Body of pancreas (tissue), 4 donors: ENCODE results near the gene FAM204A.

Source experiments
- POLR2A ChIP-seq, 3 donors: fragments of 450-650 bp; IDR thresholded peaks; one replicate each; pipeline ENCODE4 v1.6.1; 2016; ENCODE audit warnings: antibody characterized with exemption in 3 of 3, mild to moderate bottlenecking in 2 of 3
- TF ChIP-seq, protein P1 (sequence below), 7 experiments: fragments of 450-650 bp in 4 of 7; fragments of 200-600 bp in 3 of 7; sonication (generic) in 3 of 7; IDR thresholded peaks; one replicate each; pipeline ENCODE4 v1.5.1; 2016 to 2019; ENCODE audit warnings: antibody characterized with exemption in 7 of 7

DNA sequence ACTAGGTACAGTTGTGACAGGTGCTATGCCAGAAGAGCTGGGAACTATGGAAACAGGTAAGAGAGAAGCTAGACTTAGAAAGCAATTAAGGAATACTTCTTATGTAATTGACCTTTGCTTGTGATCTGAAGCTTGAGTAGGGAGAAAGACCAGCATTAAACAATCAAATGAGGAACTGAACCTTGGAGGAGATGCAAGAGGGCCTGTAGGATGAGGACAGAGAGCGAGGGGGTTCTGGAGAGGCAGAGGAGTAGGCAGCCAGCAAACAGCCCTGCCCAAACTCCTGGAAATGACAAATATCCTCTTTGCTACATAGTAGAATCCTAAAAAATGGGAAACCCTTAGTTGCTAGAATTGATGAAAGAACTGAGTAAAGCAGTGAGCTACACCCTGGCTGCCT lies 41.6 kb upstream of the FAM204A start:
- TF ChIP-seq, protein P1, sequence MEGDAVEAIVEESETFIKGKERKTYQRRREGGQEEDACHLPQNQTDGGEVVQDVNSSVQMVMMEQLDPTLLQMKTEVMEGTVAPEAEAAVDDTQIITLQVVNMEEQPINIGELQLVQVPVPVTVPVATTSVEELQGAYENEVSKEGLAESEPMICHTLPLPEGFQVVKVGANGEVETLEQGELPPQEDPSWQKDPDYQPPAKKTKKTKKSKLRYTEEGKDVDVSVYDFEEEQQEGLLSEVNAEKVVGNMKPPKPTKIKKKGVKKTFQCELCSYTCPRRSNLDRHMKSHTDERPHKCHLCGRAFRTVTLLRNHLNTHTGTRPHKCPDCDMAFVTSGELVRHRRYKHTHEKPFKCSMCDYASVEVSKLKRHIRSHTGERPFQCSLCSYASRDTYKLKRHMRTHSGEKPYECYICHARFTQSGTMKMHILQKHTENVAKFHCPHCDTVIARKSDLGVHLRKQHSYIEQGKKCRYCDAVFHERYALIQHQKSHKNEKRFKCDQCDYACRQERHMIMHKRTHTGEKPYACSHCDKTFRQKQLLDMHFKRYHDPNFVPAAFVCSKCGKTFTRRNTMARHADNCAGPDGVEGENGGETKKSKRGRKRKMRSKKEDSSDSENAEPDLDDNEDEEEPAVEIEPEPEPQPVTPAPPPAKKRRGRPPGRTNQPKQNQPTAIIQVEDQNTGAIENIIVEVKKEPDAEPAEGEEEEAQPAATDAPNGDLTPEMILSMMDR (IDR thresholded peaks at IDR 0.05) = no peak
- TF ChIP-seq POLR2A (IDR thresholded peaks at IDR 0.05) = no peak
